ENCODE measurements around the gene FAM171A1.

DNA sequence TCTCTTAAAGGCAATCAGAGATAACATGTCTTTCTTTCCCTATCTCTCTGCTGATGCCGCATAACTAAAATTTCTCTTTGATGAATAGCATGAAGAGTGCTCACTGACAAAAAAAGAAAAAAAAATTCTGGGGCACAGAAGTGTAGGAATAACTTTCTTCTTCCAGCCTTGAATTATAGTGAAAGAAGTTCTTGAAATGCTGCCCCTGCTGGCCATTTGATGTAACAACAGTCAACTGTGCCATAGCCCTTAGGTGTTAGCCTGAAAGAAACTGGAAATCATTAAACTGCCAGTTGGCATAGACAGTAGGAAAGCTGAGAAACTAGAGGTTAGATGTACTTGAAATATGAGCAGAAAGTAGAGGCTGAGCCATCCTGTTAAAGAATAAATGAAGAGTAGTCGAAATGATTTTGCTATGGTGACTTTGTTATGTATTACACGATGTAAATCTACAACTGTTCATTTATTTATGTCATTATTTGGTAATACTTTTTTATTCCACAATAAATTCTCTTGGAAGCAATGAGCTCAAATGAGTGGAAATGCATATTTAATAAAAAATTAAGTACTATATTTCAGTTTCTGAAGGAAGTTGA, 48.3 kb upstream of the FAM171A1 start:
- TF ChIP-seq, protein P1, sequence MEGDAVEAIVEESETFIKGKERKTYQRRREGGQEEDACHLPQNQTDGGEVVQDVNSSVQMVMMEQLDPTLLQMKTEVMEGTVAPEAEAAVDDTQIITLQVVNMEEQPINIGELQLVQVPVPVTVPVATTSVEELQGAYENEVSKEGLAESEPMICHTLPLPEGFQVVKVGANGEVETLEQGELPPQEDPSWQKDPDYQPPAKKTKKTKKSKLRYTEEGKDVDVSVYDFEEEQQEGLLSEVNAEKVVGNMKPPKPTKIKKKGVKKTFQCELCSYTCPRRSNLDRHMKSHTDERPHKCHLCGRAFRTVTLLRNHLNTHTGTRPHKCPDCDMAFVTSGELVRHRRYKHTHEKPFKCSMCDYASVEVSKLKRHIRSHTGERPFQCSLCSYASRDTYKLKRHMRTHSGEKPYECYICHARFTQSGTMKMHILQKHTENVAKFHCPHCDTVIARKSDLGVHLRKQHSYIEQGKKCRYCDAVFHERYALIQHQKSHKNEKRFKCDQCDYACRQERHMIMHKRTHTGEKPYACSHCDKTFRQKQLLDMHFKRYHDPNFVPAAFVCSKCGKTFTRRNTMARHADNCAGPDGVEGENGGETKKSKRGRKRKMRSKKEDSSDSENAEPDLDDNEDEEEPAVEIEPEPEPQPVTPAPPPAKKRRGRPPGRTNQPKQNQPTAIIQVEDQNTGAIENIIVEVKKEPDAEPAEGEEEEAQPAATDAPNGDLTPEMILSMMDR (IDR thresholded peaks at IDR 0.05; ENCODE audit: insufficient read depth, low read depth, low read length) = peak; percentile 90
- TF ChIP-seq EZH2 (IDR thresholded peaks at IDR 0.05; ENCODE audit: insufficient read depth, low read length) = no peak

Data from astrocyte (in vitro differentiated cells and primary cell).